ENCODE results near the gene NT5M. TPM values are rescaled to one million over a fixed set of nuclear protein-coding genes. Genes with fewer than 3 reads are reported as not detected.
A peak's percentile ranks its signal among the peaks of the same experiment; 100 is the strongest.

NT5M gene
- total RNA-seq, 6 experiments from 2014 or later: 0.51 to 3.0 (median 0.87) TPM

DNA sequence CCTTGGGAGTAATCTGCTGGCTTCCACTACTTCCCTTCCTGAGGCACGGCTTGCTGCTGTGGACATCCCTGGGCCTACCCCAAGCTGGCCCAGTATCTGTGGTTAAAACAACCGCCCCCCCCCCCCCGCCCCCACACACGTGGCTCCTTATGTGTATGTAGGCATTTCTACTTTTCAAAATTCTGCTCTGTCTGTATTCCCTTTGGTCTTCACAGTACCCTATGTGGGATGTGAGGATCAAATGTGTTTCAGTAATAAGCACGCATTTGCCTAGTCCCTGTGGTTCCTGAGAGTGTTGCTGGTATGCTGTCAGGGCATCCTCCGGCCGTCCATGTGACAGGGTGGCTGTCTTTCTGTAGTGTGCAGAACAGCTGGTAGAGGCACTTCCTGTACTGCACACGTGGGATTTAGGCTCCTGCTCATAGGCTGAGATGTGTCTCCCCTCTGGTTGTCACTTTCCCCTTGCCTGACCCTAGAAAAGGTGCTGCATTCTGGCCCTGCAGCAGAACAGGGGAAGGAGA lies 2.2 kb downstream of the NT5M start:
- no peaks in the 10 kb centered on the region for H3K27me3 ChIP-seq
- TF ChIP-seq, protein P1, sequence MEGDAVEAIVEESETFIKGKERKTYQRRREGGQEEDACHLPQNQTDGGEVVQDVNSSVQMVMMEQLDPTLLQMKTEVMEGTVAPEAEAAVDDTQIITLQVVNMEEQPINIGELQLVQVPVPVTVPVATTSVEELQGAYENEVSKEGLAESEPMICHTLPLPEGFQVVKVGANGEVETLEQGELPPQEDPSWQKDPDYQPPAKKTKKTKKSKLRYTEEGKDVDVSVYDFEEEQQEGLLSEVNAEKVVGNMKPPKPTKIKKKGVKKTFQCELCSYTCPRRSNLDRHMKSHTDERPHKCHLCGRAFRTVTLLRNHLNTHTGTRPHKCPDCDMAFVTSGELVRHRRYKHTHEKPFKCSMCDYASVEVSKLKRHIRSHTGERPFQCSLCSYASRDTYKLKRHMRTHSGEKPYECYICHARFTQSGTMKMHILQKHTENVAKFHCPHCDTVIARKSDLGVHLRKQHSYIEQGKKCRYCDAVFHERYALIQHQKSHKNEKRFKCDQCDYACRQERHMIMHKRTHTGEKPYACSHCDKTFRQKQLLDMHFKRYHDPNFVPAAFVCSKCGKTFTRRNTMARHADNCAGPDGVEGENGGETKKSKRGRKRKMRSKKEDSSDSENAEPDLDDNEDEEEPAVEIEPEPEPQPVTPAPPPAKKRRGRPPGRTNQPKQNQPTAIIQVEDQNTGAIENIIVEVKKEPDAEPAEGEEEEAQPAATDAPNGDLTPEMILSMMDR (IDR thresholded peaks at IDR 0.05): no peak
- no peak for TF ChIP-seq POLR2A (IDR thresholded peaks at IDR 0.05)
- no peak for DNase-seq
- intact Hi-C loops (cut with DNase I): loop anchor here in 1 of 2 donors (10.0 kb wide), 1 partner anchor 311 kb away; no protein-coding TSS in a partner anchor
- WGBS (ENCODE audit: insufficient coverage, low coverage, low lambda C conversion rate, missing lambda C conversion rate): 59% methylated on average over 4 of the region's 8 CpGs
- peak in 3 of 4 donors; percentile 4 to 25 (median 16) for ATAC-seq
- H3K36me3 ChIP-seq: no peaks in the 10 kb centered on the region
- peaks cover 0 to 9% (median 0%) of the 10 kb centered on the region in 4 donors for H3K4me1 ChIP-seq
- H3K4me3 ChIP-seq: no peak overlapping the region
- H3K9me3 ChIP-seq: no peaks in the 10 kb centered on the region
- H3K27ac ChIP-seq: no peak overlapping the region

DNA sequence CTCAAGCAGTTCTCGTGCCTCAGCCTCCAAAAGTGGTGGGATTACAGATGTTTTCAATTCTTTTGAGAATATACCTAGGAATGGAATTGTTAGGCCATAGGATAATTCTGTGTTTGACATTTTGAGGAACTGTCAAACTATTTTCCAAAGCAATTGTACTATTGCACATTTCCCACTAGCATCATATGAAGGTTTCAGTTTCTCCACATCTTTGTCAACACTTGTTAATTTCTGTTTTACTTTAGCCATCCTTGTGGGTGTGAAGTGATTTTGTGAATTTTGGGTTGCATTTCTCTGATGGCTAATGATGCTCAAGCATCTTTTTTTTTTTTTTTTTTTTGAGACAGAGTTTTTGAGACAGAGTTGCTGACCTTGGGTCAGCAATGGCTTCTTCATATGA lies 6.2 kb downstream of the NT5M start:
- 80% methylated on average over 1 of the region's 1 CpG for WGBS (ENCODE audit: insufficient coverage, low coverage, low lambda C conversion rate, missing lambda C conversion rate)
- H3K27me3 ChIP-seq: no peaks in the 10 kb centered on the region
- H3K4me1 ChIP-seq: no peaks in the 10 kb centered on the region
- ATAC-seq: no peak
- intact Hi-C loops (cut with DNase I): loop anchor here in 1 of 2 donors (10.0 kb wide), 1 partner anchor 315 kb away; no protein-coding TSS in a partner anchor
- no peaks in the 10 kb centered on the region for H3K9me3 ChIP-seq
- no peak overlapping the region for H3K27ac ChIP-seq
- H3K4me3 ChIP-seq: no peak overlapping the region
- no peaks in the 10 kb centered on the region for H3K36me3 ChIP-seq
- TF ChIP-seq POLR2A (IDR thresholded peaks at IDR 0.05): no peak
- TF ChIP-seq, protein P1 (IDR thresholded peaks at IDR 0.05): no peak
- no peak for DNase-seq

DNA sequence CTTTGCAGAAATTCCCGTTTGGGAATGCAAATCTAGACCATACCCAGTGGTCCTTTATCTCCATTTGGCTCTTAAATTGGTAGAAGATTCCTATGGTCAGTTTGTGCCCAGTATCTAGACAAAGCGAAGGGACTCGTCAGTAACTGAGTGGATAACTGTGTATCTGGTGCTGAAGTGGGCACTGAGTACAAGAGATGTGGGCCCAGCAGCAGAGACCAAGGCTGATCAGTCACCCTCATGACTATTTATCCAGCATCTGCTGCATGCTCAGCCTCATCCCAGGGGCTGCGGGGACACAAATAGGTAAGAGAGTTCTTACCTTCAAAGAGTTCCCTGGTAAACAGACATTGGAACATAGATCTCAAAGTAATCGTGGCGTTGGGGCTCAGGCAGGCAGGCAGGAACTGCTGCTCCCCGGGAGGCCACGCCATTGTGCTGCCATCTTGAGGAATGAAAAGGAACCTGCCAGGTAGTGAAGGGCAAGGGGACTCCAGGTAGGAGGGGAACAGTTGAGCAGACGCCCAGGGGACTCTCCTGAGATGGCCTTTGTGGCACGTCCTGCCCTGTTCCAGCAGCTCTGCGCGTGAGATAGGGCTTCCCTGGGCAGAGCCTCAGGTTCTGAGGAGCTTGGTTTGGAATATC lies 10.3 kb downstream of the NT5M start:
- no peaks in the 10 kb centered on the region for H3K36me3 ChIP-seq
- intact Hi-C loops (cut with DNase I): loop anchor here in 1 of 2 donors (10.0 kb wide), 1 partner anchor 309 kb away; no protein-coding TSS in a partner anchor
- TF ChIP-seq POLR2A (IDR thresholded peaks at IDR 0.05): no peak
- TF ChIP-seq, protein P1 (IDR thresholded peaks at IDR 0.05): peak; percentile 55 to 77 (median 61)
- peak; percentile 88 to 93 (median 90) for ATAC-seq
- peak; percentile 61 to 70 (median 65) for DNase-seq
- no peaks in the 10 kb centered on the region for H3K9me3 ChIP-seq
- WGBS (ENCODE audit: insufficient coverage, low coverage, low lambda C conversion rate, missing lambda C conversion rate): 39% methylated on average over 11 of the region's 12 CpGs
- no peak overlapping the region for H3K27ac ChIP-seq
- H3K27me3 ChIP-seq: no peaks in the 10 kb centered on the region
- H3K4me1 ChIP-seq: no peaks in the 10 kb centered on the region
- no peak overlapping the region for H3K4me3 ChIP-seq

DNA sequence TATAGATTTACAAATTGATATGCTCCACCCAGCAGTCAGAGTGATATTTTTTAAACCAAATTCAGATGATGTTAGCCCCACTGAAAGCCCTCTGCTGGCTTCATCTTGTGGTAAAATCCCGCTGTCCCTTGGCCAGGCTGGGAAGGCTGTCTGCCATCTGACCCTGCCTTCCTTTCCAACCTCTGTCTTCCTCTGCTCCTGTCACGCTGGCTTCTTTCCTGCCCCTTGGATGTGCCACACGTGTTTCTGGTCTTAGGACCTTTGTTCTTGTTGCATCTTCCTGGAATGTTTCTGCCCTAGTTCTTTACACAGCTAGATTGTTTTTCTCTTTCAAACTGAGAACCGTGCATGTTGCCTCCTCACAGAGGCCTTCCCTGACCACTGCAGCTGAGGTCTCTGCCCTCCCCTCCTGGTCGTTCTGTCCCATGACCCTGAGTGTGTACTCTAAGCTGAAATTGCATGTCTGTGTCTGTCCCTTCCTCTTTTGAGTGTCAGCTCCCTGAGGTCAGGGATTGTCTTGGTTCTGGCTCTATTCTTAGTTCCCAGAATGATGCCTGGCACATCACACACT lies 11.4 kb downstream of the NT5M start:
- Histone ChIP-seq H3K4me1 (no peaks in the 10 kb centered on the region), H3K4me3 (no peak overlapping the region), H3K27me3 (no peaks in the 10 kb centered on the region), H3K27ac (no peak overlapping the region), H3K36me3 (no peaks in the 10 kb centered on the region), H3K9me3 (no peaks in the 10 kb centered on the region)
- DNase-seq: no peak
- TF ChIP-seq, protein P1 (IDR thresholded peaks at IDR 0.05): no peak
- TF ChIP-seq POLR2A (IDR thresholded peaks at IDR 0.05): no peak
- 59% methylated on average over 4 of the region's 5 CpGs for WGBS (ENCODE audit: insufficient coverage, low coverage, low lambda C conversion rate, missing lambda C conversion rate)
- intact Hi-C loops (cut with DNase I): loop anchor here in 1 of 2 donors (10.0 kb wide), 1 partner anchor 310 kb away; no protein-coding TSS in a partner anchor
- ATAC-seq: peak; percentile 31 to 59 (median 38)
